ENCODE data around the gene IDS. TPM values are rescaled to one million over a fixed set of nuclear protein-coding genes. Genes with fewer than 3 reads are reported as not detected.

IDS gene
- total and polyA plus RNA-seq, 2 of the 8 experiments (the other 6 are each of a cell fraction or from before 2014, with no cell fraction given), result 19.9 to 20.7 TPM

- CTCF ChIA-PET (ENCODE audit: partially characterized antibody), result interaction anchor here (1.3 to 2.7 kb wide), 5 partner anchors 8 to 945 kb away, joined by 3 to 5 read pairs (median 4); partner anchors contain the start of gene IDS
- no peak for TF ChIP-seq TEAD4 (IDR thresholded peaks at IDR 0.05; ENCODE audit: low read depth, low read length)
- peak; percentile 9 to 43 (median 10); a peak in 2 of 4 replicates for TF ChIP-seq CTCF (IDR thresholded peaks at IDR 0.05; ENCODE audit: control extremely low read depth in 1 of 3, insufficient read depth in 1 of 3, low read depth in 1 of 3, low read length in 3 of 3)
- TF ChIP-seq KDM1A (IDR thresholded peaks at IDR 0.05; ENCODE audit: borderline replicate concordance, low read length), result no peak
- TF ChIP-seq CHD1 (IDR thresholded peaks at IDR 0.05; ENCODE audit: low read depth, low read length), result no peak
- TF ChIP-seq RAD21 (IDR thresholded peaks at IDR 0.05 in 1 of 2, conservative IDR thresholded peaks at IDR 0.05 in 1 of 2; ENCODE audit: low read depth in 2 of 2, low read length in 2 of 2), result peak; percentile 37 to 48; a peak in 3 of 4 replicates
Observed at GRCh38 chrX:149487292-149487691, 17.8 kb downstream of the IDS start.

More at GRCh38 chrX:149487292-149487691, 17.8 kb downstream of the IDS start:
- no peak overlapping the region for H3K14ac ChIP-seq (ENCODE audit: insufficient read length)
- H3K18ac ChIP-seq (ENCODE audit: extremely low read depth, low read length), result no peak overlapping the region
- H2BK15ac ChIP-seq (ENCODE audit: low read length), result no peak overlapping the region
- no peak overlapping the region for H4K91ac ChIP-seq (replicated peaks; ENCODE audit: insufficient read length, low read length)
- no peak overlapping the region for H2BK12ac ChIP-seq (ENCODE audit: low read depth, low read length)
- no peak overlapping the region for H3K9ac ChIP-seq (replicated peaks in 1 of 4; ENCODE audit: extremely low read depth in 1 of 4, low read depth in 3 of 4, low read length in 3 of 4)
- H3K36me3 ChIP-seq (ENCODE audit: control insufficient read depth in 2 of 4, insufficient read depth in 4 of 4, low read length in 3 of 4), result peaks cover 0 to 7% (median 3%) of the 10 kb centered on the region in 4 experiments; a peak in 4 of 8 replicates
- H3K4me2 ChIP-seq (ENCODE audit: insufficient read depth in 1 of 2, low read depth in 2 of 2, low read length in 2 of 2), result no peak overlapping the region
- FAIRE-seq (no peak), DNase-seq (ENCODE audit: low read depth in 1 of 2, low spot score in 2 of 2) (no peak)
- H3K79me1 ChIP-seq (ENCODE audit: low read depth, low read length), result no peaks in the 10 kb centered on the region
- no peak overlapping the region for H3K4me3 ChIP-seq (ENCODE audit: extremely low read depth in 1 of 4, insufficient read depth in 2 of 4, low read depth in 3 of 4, low read length in 4 of 4)
- no peak overlapping the region for H2BK20ac ChIP-seq (ENCODE audit: low read length)
- no peak overlapping the region for H2BK5ac ChIP-seq (ENCODE audit: low read depth, low read length)
- no peak overlapping the region for H4K5ac ChIP-seq (ENCODE audit: insufficient read length, low read depth, low read length)
- H4K8ac ChIP-seq (ENCODE audit: extremely low read depth, insufficient read depth, low read length), result no peak overlapping the region
- no peak overlapping the region for H3K23ac ChIP-seq (ENCODE audit: insufficient read length)
- no peak overlapping the region for H3K27ac ChIP-seq (ENCODE audit: low read depth, low read length)
- no peak overlapping the region for H2AFZ ChIP-seq (ENCODE audit: low read length)
- no peaks in the 10 kb centered on the region for H4K20me1 ChIP-seq (replicated peaks in 1 of 2; ENCODE audit: control insufficient read depth in 1 of 2, insufficient read depth in 2 of 2, low read length in 2 of 2)
- WGBS, 2 experiments (ENCODE audit: extremely low coverage in 1 of 2, insufficient coverage in 1 of 2, insufficient read length in 1 of 2, insufficient replicate concordance in 2 of 2, low coverage in 1 of 2, low lambda C conversion rate in 2 of 2, missing lambda C conversion rate in 1 of 2), result 91% methylated on average over 6 of the region's 6 CpGs; no CpG with 5 or more reads in 1 of the 2 experiments
- H2BK120ac ChIP-seq (replicated peaks; ENCODE audit: low read depth, low read length), result no peak overlapping the region
- no peaks in the 10 kb centered on the region for H3K23me2 ChIP-seq (ENCODE audit: low read depth, low read length)
- H3K4me1 ChIP-seq (replicated peaks in 1 of 4; ENCODE audit: control insufficient read depth in 3 of 4, insufficient read depth in 4 of 4, low read length in 3 of 4), result no peaks in the 10 kb centered on the region
- H3K9me3 ChIP-seq (ENCODE audit: insufficient read depth in 2 of 2, low read depth in 1 of 2, low read length in 1 of 2), result no peaks in the 10 kb centered on the region
- no peaks in the 10 kb centered on the region for H3K79me2 ChIP-seq (ENCODE audit: control insufficient read depth in 1 of 2, insufficient read depth in 2 of 2, low read length in 2 of 2)
- H3K56ac ChIP-seq (replicated peaks; ENCODE audit: insufficient read length, low read depth, low read length), result no peak overlapping the region
- H2AK5ac ChIP-seq (ENCODE audit: low read depth, low read length), result no peak overlapping the region
- H3K4ac ChIP-seq (replicated peaks; ENCODE audit: insufficient read length, low read depth, low read length), result no peak overlapping the region
- no peaks in the 10 kb centered on the region for H3K27me3 ChIP-seq (replicated peaks in 1 of 4; ENCODE audit: control insufficient read depth in 3 of 4, extremely low read depth in 1 of 4, insufficient read depth in 3 of 4, low read length in 3 of 4)
- POLR2A ChIA-PET (ENCODE audit: partially characterized antibody), result interaction anchor here (0.6 kb wide), 1 partner anchor 25 kb away, joined by 3 read pairs; no protein-coding TSS in a partner anchor

Data from H1 (cell line).